DND-41 (cell line): ENCODE measurements around the gene HLF.

Experiments used
- ATAC-seq: fragments of 200-7000 bp; cut with Tn5 transposase; 3 replicates; pipeline ENCODE4 v1.9.1; 2021; ENCODE audit warnings: low read depth; ENCODE audit not compliant: insufficient read depth
- DNase-seq: peaks from one replicate; pipeline ENCODE4 v3.0.0-alpha.2; 2020
- H2AFZ ChIP-seq: 2 replicates; pipeline ENCODE4 v1.6.0; 2012; ENCODE audit warnings: low read depth, low read length
- H3K27ac ChIP-seq: 2 replicates; pipeline ENCODE4 v1.5.1; 2012; ENCODE audit warnings: low read length, inconsistent platforms
- H3K27me3 ChIP-seq: fragments of 200-600 bp; sonication (generic); 2 replicates; pipeline ENCODE4 v1.6.0; 2012; ENCODE audit warnings: low read length, mild to moderate bottlenecking, inconsistent platforms; ENCODE audit not compliant: insufficient read depth, poor library complexity
- H3K36me3 ChIP-seq: 2 replicates; pipeline ENCODE4 v1.5.1; 2012; ENCODE audit warnings: low read length, inconsistent platforms; ENCODE audit not compliant: insufficient read depth
- H3K4me1 ChIP-seq: 2 replicates; pipeline ENCODE4 v1.5.1; 2012; ENCODE audit warnings: mild to moderate bottlenecking, low read length; ENCODE audit not compliant: insufficient read depth
- H3K4me2 ChIP-seq: 2 replicates; pipeline ENCODE4 v1.6.0; 2012; ENCODE audit warnings: mild to moderate bottlenecking, moderate library complexity, low read length, inconsistent platforms; ENCODE audit not compliant: insufficient read depth
- H3K4me3 ChIP-seq, 2 experiments: fragments of 200-600 bp in 1 of 2; shearing (Covaris generic) in 1 of 2; 2 replicates each; pipeline ENCODE4 v1.5.1; 2012 to 2016; ENCODE audit warnings: inconsistent platforms in 2 of 2, low read length in 2 of 2, mild to moderate bottlenecking in 2 of 2, low read depth in 1 of 2, moderate library complexity in 1 of 2
- H3K79me2 ChIP-seq: 2 replicates; pipeline ENCODE4 v1.6.0; 2012; ENCODE audit warnings: low read length, inconsistent platforms; ENCODE audit not compliant: insufficient read depth
- H3K9ac ChIP-seq: 2 replicates; pipeline ENCODE4 v1.6.0; 2012; ENCODE audit warnings: low read depth, mild to moderate bottlenecking, inconsistent platforms, low read length, moderate library complexity
- H3K9me3 ChIP-seq: 2 replicates; pipeline ENCODE4 v1.5.1; 2012; ENCODE audit warnings: low read length, moderate library complexity, mild to moderate bottlenecking, inconsistent platforms; ENCODE audit not compliant: insufficient read depth, severe bottlenecking
- H4K20me1 ChIP-seq: 2 replicates; pipeline ENCODE4 v1.6.0; 2012; ENCODE audit warnings: low read length; ENCODE audit not compliant: insufficient read depth
- EZH2 ChIP-seq: IDR thresholded peaks from 3 replicates; pipeline ENCODE4 v1.6.1; 2012; ENCODE audit warnings: borderline replicate concordance, low read depth, mild to moderate bottlenecking, moderate library complexity, low read length, inconsistent platforms; ENCODE audit not compliant: severe bottlenecking
- TF ChIP-seq, protein P1 (sequence below): IDR thresholded peaks from 2 replicates; pipeline ENCODE4 v1.5.1; 2012; ENCODE audit warnings: borderline replicate concordance, low read length, moderate library complexity, mild to moderate bottlenecking; ENCODE audit not compliant: poor library complexity, severe bottlenecking; ENCODE audit errors: extremely low read depth

HLF gene

DNA sequence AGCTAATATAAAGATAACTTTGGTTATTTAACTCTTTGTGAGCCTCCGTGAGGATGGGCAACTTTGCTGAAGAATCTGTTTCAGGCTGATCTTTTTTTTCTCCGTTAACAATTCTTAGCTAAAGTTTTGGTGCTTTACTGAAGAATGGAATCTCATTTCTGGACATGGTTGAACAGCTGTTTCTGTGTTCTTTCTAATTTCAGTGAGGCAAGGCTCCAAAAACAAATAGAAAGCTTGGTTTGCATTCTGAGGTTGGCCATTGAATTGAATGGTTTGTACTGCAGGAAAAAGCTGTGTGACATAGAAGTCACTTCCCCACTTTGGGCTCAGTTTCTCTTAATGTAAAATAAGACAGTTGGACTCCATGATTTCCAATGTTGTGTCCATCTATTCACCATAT lies 22.3 kb upstream of the HLF start:
- H3K4me1 ChIP-seq, result peaks cover 22% of the 10 kb centered on the region
- H2AFZ ChIP-seq, result no peak overlapping the region
- no peak overlapping the region for H3K27ac ChIP-seq
- H3K9ac ChIP-seq, result no peak overlapping the region
- no peaks in the 10 kb centered on the region for H3K36me3 ChIP-seq
- DNase-seq (no peak), ATAC-seq (no peak)
- H3K27me3 ChIP-seq, result peaks cover 22% of the 10 kb centered on the region
- TF ChIP-seq, protein P1, sequence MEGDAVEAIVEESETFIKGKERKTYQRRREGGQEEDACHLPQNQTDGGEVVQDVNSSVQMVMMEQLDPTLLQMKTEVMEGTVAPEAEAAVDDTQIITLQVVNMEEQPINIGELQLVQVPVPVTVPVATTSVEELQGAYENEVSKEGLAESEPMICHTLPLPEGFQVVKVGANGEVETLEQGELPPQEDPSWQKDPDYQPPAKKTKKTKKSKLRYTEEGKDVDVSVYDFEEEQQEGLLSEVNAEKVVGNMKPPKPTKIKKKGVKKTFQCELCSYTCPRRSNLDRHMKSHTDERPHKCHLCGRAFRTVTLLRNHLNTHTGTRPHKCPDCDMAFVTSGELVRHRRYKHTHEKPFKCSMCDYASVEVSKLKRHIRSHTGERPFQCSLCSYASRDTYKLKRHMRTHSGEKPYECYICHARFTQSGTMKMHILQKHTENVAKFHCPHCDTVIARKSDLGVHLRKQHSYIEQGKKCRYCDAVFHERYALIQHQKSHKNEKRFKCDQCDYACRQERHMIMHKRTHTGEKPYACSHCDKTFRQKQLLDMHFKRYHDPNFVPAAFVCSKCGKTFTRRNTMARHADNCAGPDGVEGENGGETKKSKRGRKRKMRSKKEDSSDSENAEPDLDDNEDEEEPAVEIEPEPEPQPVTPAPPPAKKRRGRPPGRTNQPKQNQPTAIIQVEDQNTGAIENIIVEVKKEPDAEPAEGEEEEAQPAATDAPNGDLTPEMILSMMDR, result no peak
- no peak for TF ChIP-seq EZH2
- no peak overlapping the region for H3K4me2 ChIP-seq
- H3K9me3 ChIP-seq, result no peaks in the 10 kb centered on the region
- no peaks in the 10 kb centered on the region for H3K79me2 ChIP-seq
- H4K20me1 ChIP-seq, result no peaks in the 10 kb centered on the region
- no peak overlapping the region for H3K4me3 ChIP-seq

DNA sequence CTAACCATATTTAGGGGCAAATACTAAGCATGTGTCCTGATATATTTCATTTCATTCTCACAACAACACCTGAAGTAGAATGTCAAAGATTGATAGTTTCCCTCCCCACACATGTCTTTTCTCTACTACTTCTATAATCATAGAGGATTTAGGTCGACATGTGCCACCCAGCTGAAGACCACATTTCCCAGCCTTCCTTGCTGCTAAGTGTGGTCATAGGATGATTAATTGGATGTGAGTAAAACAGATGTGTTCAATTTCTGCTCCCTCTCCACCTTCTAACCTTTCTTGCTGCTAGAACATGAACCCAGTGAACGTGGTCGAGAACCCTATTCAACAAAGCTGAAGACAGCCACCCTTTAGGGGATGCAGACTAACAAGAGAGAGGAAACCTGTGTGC lies 18.8 kb upstream of the HLF start:
- H3K27ac ChIP-seq, result no peak overlapping the region
- DNase-seq (no peak), ATAC-seq (no peak)
- H3K4me2 ChIP-seq, result no peak overlapping the region
- no peak overlapping the region for H2AFZ ChIP-seq
- no peaks in the 10 kb centered on the region for H3K9me3 ChIP-seq
- no peaks in the 10 kb centered on the region for H3K79me2 ChIP-seq
- TF ChIP-seq, protein P1, result no peak
- no peak for TF ChIP-seq EZH2
- no peaks in the 10 kb centered on the region for H3K36me3 ChIP-seq
- H4K20me1 ChIP-seq, result no peaks in the 10 kb centered on the region
- no peak overlapping the region for H3K4me3 ChIP-seq
- H3K27me3 ChIP-seq, result peaks cover 13% of the 10 kb centered on the region
- H3K4me1 ChIP-seq, result no peaks in the 10 kb centered on the region
- no peak overlapping the region for H3K9ac ChIP-seq

DNA sequence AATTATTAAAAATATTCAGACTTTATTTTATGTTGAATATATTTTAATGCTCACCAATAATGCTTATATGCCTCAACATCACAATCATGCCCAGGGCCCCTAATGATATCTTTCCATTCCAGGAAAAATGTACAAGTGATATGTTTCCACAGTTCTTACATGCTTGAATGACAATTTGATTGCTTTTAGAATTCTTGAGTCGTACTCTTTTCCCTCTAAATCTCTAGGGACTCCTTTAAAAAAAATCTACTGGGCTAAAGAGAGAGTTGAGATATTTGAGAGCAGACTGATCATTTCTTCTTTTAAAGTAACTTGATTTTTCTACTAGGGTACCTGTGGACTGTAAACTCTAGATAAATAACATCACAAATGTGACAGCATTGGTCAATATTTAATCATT lies 18.2 kb upstream of the HLF start:
- H3K9ac ChIP-seq, result no peak overlapping the region
- no peak for ATAC-seq
- no peaks in the 10 kb centered on the region for H3K9me3 ChIP-seq
- H3K36me3 ChIP-seq, result no peaks in the 10 kb centered on the region
- H4K20me1 ChIP-seq, result no peaks in the 10 kb centered on the region
- H3K79me2 ChIP-seq, result no peaks in the 10 kb centered on the region
- H3K4me1 ChIP-seq, result no peaks in the 10 kb centered on the region
- no peak for TF ChIP-seq EZH2
- TF ChIP-seq, protein P1, result no peak
- H3K4me2 ChIP-seq, result no peak overlapping the region
- H3K4me3 ChIP-seq, result no peak overlapping the region
- DNase-seq, result no peak
- no peak overlapping the region for H3K27ac ChIP-seq
- H2AFZ ChIP-seq, result no peak overlapping the region
- H3K27me3 ChIP-seq, result peaks cover 13% of the 10 kb centered on the region

DNA sequence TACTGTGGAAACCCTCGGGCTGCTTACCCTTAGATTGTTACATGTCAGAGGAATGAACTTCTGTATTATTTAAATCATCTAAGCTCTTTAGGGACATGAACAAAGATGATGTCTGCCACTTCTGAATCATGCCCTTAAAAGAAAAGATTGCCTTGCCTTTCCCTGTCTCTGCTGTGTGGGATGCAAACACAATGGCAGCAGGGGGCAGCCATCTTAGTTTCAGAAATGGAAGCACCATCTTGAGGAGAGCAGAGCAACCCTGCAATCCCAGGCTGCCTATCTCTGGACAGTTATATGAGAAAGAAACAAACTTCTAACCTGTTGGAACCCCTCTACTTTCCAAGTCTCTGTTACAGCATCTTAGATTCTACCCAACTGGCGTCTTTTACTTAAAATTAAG lies 16.7 kb upstream of the HLF start:
- Histone ChIP-seq H3K4me3 (no peak overlapping the region), H3K79me2 (no peaks in the 10 kb centered on the region), H3K27me3 (peaks cover 13% of the 10 kb centered on the region), H3K9ac (no peak overlapping the region), H2AFZ (no peak overlapping the region), H3K27ac (no peak overlapping the region), H4K20me1 (no peaks in the 10 kb centered on the region), H3K4me1 (no peaks in the 10 kb centered on the region), H3K4me2 (no peak overlapping the region), H3K9me3 (no peaks in the 10 kb centered on the region), H3K36me3 (no peaks in the 10 kb centered on the region)
- TF ChIP-seq, protein P1, result no peak
- no peak for TF ChIP-seq EZH2
- no peak for DNase-seq
- no peak for ATAC-seq
